NCI-H1417 treated with DMSO at 0.1 percent for 48 hours (cell line): ENCODE results near the gene QDPR.
"Not testable (repeated sequence)": the region's sequence is repeated elsewhere in the genome, so short reads cannot be mapped to it uniquely, and the experiment has no call there.

Source experiments
- DNase-seq: peaks from one replicate; lab custom pipeline; 2025; lab: John Stamatoyannopoulos, UW

The QDPR gene

GRCh38 chr4:17511950-17512795 lies at the start of gene QDPR:
QDPR (minus strand) TSS chr4:17512090; CDS start chr4:17512054, 36 bp downstream.
- peak; percentile 54 for DNase-seq

- no peak for DNase-seq
Observed at GRCh38 chr4:17561195-17561909, 49.5 kb upstream of the QDPR start.

GRCh38 chr4:17560065-17560673 lies 48.3 kb upstream of the QDPR start:
- no peak for DNase-seq

- no peak for DNase-seq
Observed at GRCh38 chr4:17559709-17560048, 47.8 kb upstream of the QDPR start.

GRCh38 chr4:17558941-17559708 lies 47.2 kb upstream of the QDPR start:
- no peak for DNase-seq

GRCh38 chr4:17557880-17558279 lies 46.0 kb upstream of the QDPR start:
- DNase-seq: no peak

GRCh38 chr4:17556498-17556897 lies 44.6 kb upstream of the QDPR start:
- no peak for DNase-seq

GRCh38 chr4:17554568-17554967 lies 42.7 kb upstream of the QDPR start:
- no peak for DNase-seq

- DNase-seq: no peak
Observed at GRCh38 chr4:17552427-17552826, 40.5 kb upstream of the QDPR start.

GRCh38 chr4:17550549-17550948 lies 38.7 kb upstream of the QDPR start:
- DNase-seq: no peak

- DNase-seq: no peak
Observed at GRCh38 chr4:17546678-17547077, 34.8 kb upstream of the QDPR start.

GRCh38 chr4:17546222-17546621 lies 34.3 kb upstream of the QDPR start:
- DNase-seq: no peak

- no peak for DNase-seq
Observed at GRCh38 chr4:17545374-17546140, 33.7 kb upstream of the QDPR start.

GRCh38 chr4:17544831-17545234 lies 32.9 kb upstream of the QDPR start:
- peak; percentile 59 for DNase-seq

GRCh38 chr4:17544205-17544604 lies 32.3 kb upstream of the QDPR start:
- peak; percentile 48 for DNase-seq

- DNase-seq: not testable (repeated sequence)
Observed at GRCh38 chr4:17537060-17537459, 25.2 kb upstream of the QDPR start.

GRCh38 chr4:17535906-17536305 lies 24.0 kb upstream of the QDPR start:
- no peak for DNase-seq

GRCh38 chr4:17535242-17535641 lies 23.4 kb upstream of the QDPR start:
- no peak for DNase-seq

- DNase-seq: no peak
Observed at GRCh38 chr4:17534705-17535104, 22.8 kb upstream of the QDPR start.

GRCh38 chr4:17531538-17532285 lies 19.8 kb upstream of the QDPR start:
- no peak for DNase-seq
